ENCODE results near the gene TNRC6B.

TNRC6B gene

DNA sequence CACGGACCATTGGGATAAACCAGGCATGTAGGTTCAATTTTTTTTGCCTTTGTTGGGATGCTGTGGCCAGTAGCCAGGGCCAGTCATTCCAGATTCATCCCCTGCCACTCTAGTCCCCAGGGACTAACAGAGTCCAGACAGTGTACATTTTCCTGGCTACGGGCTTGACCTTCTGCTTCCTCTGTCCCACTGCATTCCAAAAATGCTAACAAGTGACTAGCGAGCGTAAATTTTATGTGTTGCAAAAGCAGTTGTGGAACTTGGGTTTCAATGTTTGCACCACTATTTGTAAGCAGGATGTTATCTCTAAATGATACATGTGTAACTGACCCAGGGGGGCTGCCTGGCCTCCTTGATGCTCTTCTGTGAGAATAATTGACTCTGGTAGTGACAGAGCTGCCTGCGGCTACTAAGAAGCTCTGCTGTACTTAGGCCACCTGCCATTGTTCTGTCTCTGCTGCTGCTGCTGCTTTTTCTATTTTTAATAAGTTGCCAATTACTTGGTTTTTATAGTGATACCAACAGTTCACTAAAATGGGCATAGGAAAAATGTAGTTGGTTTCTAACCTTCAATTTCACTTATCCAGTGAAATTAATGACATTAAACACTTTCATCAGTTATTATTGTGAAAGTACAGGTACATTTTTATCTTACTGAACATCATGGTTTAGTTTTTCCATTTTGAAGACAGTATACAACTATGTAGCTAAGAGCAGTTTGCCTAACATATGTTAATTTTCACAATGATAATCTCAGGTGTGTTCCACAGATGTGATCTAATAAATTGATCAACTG, 26.8 kb downstream of the TNRC6B start:
- H3K4me3 ChIP-seq (ENCODE audit: low read depth, low read length), result no peak overlapping the region
- TF ChIP-seq, protein P1, sequence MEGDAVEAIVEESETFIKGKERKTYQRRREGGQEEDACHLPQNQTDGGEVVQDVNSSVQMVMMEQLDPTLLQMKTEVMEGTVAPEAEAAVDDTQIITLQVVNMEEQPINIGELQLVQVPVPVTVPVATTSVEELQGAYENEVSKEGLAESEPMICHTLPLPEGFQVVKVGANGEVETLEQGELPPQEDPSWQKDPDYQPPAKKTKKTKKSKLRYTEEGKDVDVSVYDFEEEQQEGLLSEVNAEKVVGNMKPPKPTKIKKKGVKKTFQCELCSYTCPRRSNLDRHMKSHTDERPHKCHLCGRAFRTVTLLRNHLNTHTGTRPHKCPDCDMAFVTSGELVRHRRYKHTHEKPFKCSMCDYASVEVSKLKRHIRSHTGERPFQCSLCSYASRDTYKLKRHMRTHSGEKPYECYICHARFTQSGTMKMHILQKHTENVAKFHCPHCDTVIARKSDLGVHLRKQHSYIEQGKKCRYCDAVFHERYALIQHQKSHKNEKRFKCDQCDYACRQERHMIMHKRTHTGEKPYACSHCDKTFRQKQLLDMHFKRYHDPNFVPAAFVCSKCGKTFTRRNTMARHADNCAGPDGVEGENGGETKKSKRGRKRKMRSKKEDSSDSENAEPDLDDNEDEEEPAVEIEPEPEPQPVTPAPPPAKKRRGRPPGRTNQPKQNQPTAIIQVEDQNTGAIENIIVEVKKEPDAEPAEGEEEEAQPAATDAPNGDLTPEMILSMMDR (IDR thresholded peaks at IDR 0.05; ENCODE audit: borderline replicate concordance, insufficient read depth, low read depth, low read length), result no peak

DNA sequence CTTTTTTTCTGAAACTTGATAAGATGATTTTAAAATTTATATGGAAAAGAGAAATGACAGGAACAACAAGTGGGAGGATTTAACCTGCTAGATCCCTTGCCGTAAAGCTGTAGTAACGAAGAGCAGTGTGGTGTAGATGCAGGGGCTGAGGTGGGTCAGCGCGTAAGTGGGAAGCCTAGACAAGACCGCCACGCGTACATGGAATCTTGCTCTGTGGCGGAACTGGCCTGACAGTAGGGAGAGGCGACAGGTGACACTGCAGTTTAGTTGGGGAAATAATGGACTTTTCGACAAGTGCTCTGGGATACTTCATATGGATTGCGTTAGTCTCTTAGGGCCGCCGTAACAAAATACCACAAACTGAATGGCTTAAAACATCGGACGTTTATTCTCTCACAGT, 28.8 kb downstream of the TNRC6B start:
- TF ChIP-seq, protein P1 (IDR thresholded peaks at IDR 0.05; ENCODE audit: borderline replicate concordance, insufficient read depth, low read depth, low read length), result no peak
- no peak overlapping the region for H3K4me3 ChIP-seq (ENCODE audit: low read depth, low read length)

DNA sequence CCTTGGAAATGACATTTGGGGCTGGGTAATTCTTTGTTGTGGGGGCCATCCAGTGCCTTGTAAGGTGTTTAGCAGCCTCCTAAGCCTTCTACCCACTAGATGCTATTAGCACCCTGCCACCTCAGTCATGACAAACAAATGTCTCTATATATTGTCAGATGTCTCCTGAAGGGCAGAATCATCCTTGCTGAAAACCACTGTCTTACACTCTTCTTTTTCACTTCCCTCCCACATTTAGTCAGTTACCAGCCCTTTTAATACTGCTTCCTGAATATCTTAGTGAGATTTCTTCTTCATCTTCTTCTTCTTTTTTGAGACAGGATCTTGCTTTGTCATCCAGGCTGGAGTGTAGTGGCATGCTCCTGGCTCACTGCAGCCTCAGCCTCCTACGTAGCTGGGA, 33.1 kb downstream of the TNRC6B start:
- TF ChIP-seq, protein P1 (IDR thresholded peaks at IDR 0.05; ENCODE audit: borderline replicate concordance, insufficient read depth, low read depth, low read length), result no peak
- H3K4me3 ChIP-seq (ENCODE audit: low read depth, low read length), result no peak overlapping the region

GRCh38 chr22:40211476-40212054, 33.8 kb downstream of the TNRC6B start:
- no peak overlapping the region for H3K4me3 ChIP-seq (ENCODE audit: low read depth, low read length)
- TF ChIP-seq, protein P1 (IDR thresholded peaks at IDR 0.05; ENCODE audit: borderline replicate concordance, insufficient read depth, low read depth, low read length), result no peak

GRCh38 chr22:40212121-40212520, 34.4 kb downstream of the TNRC6B start:
- H3K4me3 ChIP-seq (ENCODE audit: low read depth, low read length), result no peak overlapping the region

DNA sequence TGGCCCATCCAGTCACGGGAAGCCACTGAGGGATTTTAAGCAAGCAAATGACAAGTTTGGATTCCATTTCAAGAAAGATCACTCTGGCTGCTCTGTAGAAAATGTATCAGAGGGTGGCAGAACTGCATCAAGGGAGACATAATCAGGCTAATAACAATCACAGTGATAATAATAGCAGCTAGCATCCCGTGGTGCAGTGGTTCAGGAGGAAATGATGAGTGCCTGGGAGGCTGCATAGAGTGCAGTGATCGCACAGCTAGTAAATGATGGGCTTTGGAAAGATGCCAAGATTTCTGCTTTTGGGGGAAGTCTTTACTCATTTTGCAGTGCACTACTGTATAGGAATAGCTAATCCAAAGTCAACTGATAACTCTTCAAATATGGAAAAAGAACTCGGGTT, 35.8 kb downstream of the TNRC6B start:
- no peak overlapping the region for H3K4me3 ChIP-seq (ENCODE audit: low read depth, low read length)
- TF ChIP-seq, protein P1 (IDR thresholded peaks at IDR 0.05; ENCODE audit: borderline replicate concordance, insufficient read depth, low read depth, low read length), result no peak

More at GRCh38 chr22:40212121-40212520, 34.4 kb downstream of the TNRC6B start:
- TF ChIP-seq, protein P1 (IDR thresholded peaks at IDR 0.05; ENCODE audit: borderline replicate concordance, insufficient read depth, low read depth, low read length), result no peak

DNA sequence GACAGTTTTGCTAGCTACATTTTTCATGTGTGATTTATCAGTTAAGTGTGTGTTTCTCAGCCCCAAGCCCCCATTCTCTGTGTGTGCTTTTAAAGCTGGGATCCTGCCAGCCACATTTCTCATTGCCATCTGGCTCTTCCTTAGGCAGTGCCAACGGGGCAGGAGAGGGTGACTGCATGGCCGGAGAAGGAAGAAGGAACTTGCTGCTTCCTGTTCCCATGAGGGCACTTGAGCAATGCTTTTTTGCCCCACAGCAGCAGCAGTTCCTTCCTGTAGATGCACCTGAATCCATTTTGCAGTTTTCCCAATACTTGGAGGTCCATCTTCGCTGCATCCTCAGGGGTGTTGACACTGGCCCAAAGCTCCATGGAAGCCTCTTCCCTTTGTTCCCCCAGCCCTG, 37.5 kb downstream of the TNRC6B start:
- TF ChIP-seq, protein P1 (IDR thresholded peaks at IDR 0.05; ENCODE audit: borderline replicate concordance, insufficient read depth, low read depth, low read length), result no peak
- no peak overlapping the region for H3K4me3 ChIP-seq (ENCODE audit: low read depth, low read length)
